Keratinocyte (primary cell): Measurements from ENCODE around the gene ANKMY2. TPM values are rescaled to one million over a fixed set of nuclear protein-coding genes. Genes with fewer than 3 reads are reported as not detected.

Source experiments
- DNase-seq: peaks from one replicate; pipeline ENCODE4 v3.0.0-alpha.2; 2011; ENCODE audit warnings: low read depth, missing footprints, low spot score
- FAIRE-seq: peaks from 2 replicates; lab custom pipeline; 2011; peaks lifted over from hg19 to GRCh38; lab: Jason Lieb, UNC
- H2AFZ ChIP-seq: 2 replicates; pipeline ENCODE4 v1.6.0; 2012; ENCODE audit warnings: low read length, control low read depth, inconsistent platforms; ENCODE audit not compliant: control insufficient read depth
- H3K27ac ChIP-seq: 2 replicates; pipeline ENCODE4 v1.5.1; 2011; ENCODE audit warnings: low read length; ENCODE audit not compliant: control insufficient read depth, insufficient read depth
- H3K27me3 ChIP-seq: 3 replicates; pipeline ENCODE4 v1.6.0; 2011; ENCODE audit warnings: low read length; ENCODE audit not compliant: control insufficient read depth, insufficient read depth; ENCODE audit errors: extremely low read depth
- H3K36me3 ChIP-seq, 2 experiments: 2 replicates in 1 of 2; 3 replicates in 1 of 2; pipeline ENCODE4 v1.5.1; 2011; ENCODE audit warnings: low read length in 2 of 2, mild to moderate bottlenecking in 1 of 2; ENCODE audit not compliant: control insufficient read depth in 2 of 2, insufficient read depth in 2 of 2; ENCODE audit errors: extremely low read depth in 1 of 2
- H3K4me1 ChIP-seq: 3 replicates; pipeline ENCODE4 v1.5.1; 2011; ENCODE audit warnings: low read length; ENCODE audit not compliant: control insufficient read depth, insufficient read depth; ENCODE audit errors: extremely low read depth
- H3K4me2 ChIP-seq: 3 replicates; pipeline ENCODE4 v1.6.0; 2011; ENCODE audit warnings: low read depth, low read length; ENCODE audit not compliant: control insufficient read depth, insufficient read depth; ENCODE audit errors: extremely low read depth
- H3K4me3 ChIP-seq, 3 experiments: fragments of 200-600 bp in 1 of 3; sonication (generic) in 1 of 3; 2 replicates in 2 of 3; 3 replicates in 1 of 3; pipeline ENCODE4 v1.5.1; 2011 to 2016; ENCODE audit warnings: low read length in 3 of 3, mild to moderate bottlenecking in 3 of 3, control low read depth in 2 of 3, inconsistent platforms in 1 of 3, low read depth in 1 of 3, mixed read lengths in 1 of 3, mixed run types in 1 of 3, moderate library complexity in 1 of 3; ENCODE audit not compliant: control insufficient read depth in 2 of 3, insufficient read depth in 2 of 3; ENCODE audit errors: extremely low read depth in 1 of 3
- H3K79me2 ChIP-seq: 2 replicates; pipeline ENCODE4 v1.6.0; 2012; ENCODE audit warnings: low read length; ENCODE audit not compliant: control insufficient read depth, insufficient read depth
- H3K9ac ChIP-seq: 3 replicates; pipeline ENCODE4 v1.6.0; 2011; ENCODE audit warnings: low read length; ENCODE audit not compliant: control insufficient read depth, insufficient read depth; ENCODE audit errors: extremely low read depth
- H3K9me1 ChIP-seq: 3 replicates; pipeline ENCODE4 v1.6.0; 2011; ENCODE audit warnings: low read length; ENCODE audit not compliant: control insufficient read depth, insufficient read depth; ENCODE audit errors: extremely low read depth
- H3K9me3 ChIP-seq: 2 replicates; pipeline ENCODE4 v1.5.1; 2012; ENCODE audit warnings: low read depth, low read length; ENCODE audit not compliant: control insufficient read depth
- H4K20me1 ChIP-seq: 3 replicates; pipeline ENCODE4 v1.6.0; 2011; ENCODE audit warnings: low read length; ENCODE audit not compliant: control insufficient read depth, insufficient read depth; ENCODE audit errors: extremely low read depth
- CTCF ChIP-seq, 3 experiments: IDR thresholded peaks in 1 of 3; conservative IDR thresholded peaks in 1 of 3; optimal IDR thresholded peaks in 1 of 3; 2 replicates in 2 of 3; 3 replicates in 1 of 3; pipeline versions ENCODE3 to v1.5.1; 2011; ENCODE audit warnings: low read length in 3 of 3, mild to moderate bottlenecking in 3 of 3, moderate library complexity in 2 of 3, control low read depth in 1 of 3, inconsistent platforms in 1 of 3; ENCODE audit not compliant: insufficient read depth in 2 of 3; ENCODE audit errors: extremely low read depth in 1 of 3
- EZH2 ChIP-seq: IDR thresholded peaks from one replicate; pipeline ENCODE4 v1.6.1; 2012; ENCODE audit warnings: inconsistent platforms, mild to moderate bottlenecking, low read length, moderate library complexity
- dilution Hi-C: fragments of 300-500 bp; cut with MboI; formaldehyde crosslinking; loops from one replicate; pipeline ENCODE4 v1.7.0; 2020; ENCODE audit warnings: low sequenced_read_pairs; ENCODE audit not compliant: extremely low pct_ligation_motif_present
- polyA plus RNA-seq, 5 experiments: library from polyadenylated mRNA; depleted of rRNA in 3 of 5; stranded (reverse) in 3 of 5; stranded (forward) in 1 of 5; unstranded in 1 of 5; fragments of >200 nt; gene quantifications; 1 replicate in 1 of 5; 2 replicates in 3 of 5; 3 replicates in 1 of 5; pipeline versions ENCODE4 v1.2.1 to v1.2.3, GENCODE V29; 2011 to 2012; ENCODE audit warnings: missing spikeins in 2 of 5, low read depth in 1 of 5, low replicate concordance in 1 of 5

ANKMY2 gene
- polyA plus RNA-seq, 1 donor (not counting 4 experiments of a cell fraction or from before 2014, with no cell fraction given), result 13.3 TPM

DNA sequence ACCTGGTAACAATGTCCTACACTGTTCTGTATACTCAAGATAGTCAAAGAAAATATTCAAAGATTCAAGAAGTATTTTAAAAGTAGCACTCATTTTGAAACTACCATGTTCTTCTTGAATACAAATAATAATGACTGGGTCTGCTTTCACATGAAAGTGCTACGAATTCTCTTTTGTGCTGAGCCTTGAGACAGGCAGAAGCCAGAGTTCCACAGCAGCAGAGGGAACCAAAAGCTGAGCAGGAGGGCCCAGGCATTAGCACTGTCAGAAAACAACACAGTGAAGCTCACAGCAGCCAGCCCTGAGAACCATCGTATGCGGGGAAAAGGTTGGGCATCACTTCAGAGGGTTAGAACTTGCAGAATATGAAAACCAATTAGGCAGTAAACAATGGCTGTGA is 38.9 kb downstream of the ANKMY2 start:
- no peak overlapping the region for H3K4me3 ChIP-seq
- no peaks in the 10 kb centered on the region for H3K4me1 ChIP-seq
- dilution Hi-C loops, result no loop called here
- DNase-seq (no peak), FAIRE-seq (no peak)
- no peaks in the 10 kb centered on the region for H4K20me1 ChIP-seq
- no peaks in the 10 kb centered on the region for H3K9me1 ChIP-seq
- no peak overlapping the region for H3K27ac ChIP-seq
- H3K4me2 ChIP-seq, result no peak overlapping the region
- no peak overlapping the region for H3K9ac ChIP-seq
- no peaks in the 10 kb centered on the region for H3K27me3 ChIP-seq
- no peaks in the 10 kb centered on the region for H3K79me2 ChIP-seq
- TF ChIP-seq EZH2 (no peak), CTCF (optimal IDR thresholded peaks at IDR 0.05 in 1 of 3, IDR thresholded peaks at IDR 0.05 in 1 of 3, conservative IDR thresholded peaks at IDR 0.05 in 1 of 3; ENCODE audit: extremely low read depth in 1 of 3, insufficient read depth in 2 of 3, low read length in 3 of 3) (no peak)
- no peak overlapping the region for H2AFZ ChIP-seq
- peaks cover 0 to 6% of the 10 kb centered on the region in 2 experiments for H3K36me3 ChIP-seq
- H3K9me3 ChIP-seq, result no peaks in the 10 kb centered on the region

GRCh38 chr7:16604054-16604453 is 41.5 kb downstream of the ANKMY2 start:
- Histone ChIP-seq H3K9me1 (no peaks in the 10 kb centered on the region), H2AFZ (no peak overlapping the region), H3K4me1 (no peaks in the 10 kb centered on the region), H3K27me3 (no peaks in the 10 kb centered on the region), H4K20me1 (no peaks in the 10 kb centered on the region), H3K79me2 (no peaks in the 10 kb centered on the region), H3K27ac (no peak overlapping the region), H3K4me2 (no peak overlapping the region), H3K9me3 (no peaks in the 10 kb centered on the region), H3K9ac (no peak overlapping the region), H3K4me3 (no peak overlapping the region), H3K36me3 (peaks cover 0 to 8% of the 10 kb centered on the region in 2 experiments)
- dilution Hi-C loops, result no loop called here
- FAIRE-seq, result no peak
- DNase-seq, result no peak
- TF ChIP-seq CTCF (optimal IDR thresholded peaks at IDR 0.05 in 1 of 3, IDR thresholded peaks at IDR 0.05 in 1 of 3, conservative IDR thresholded peaks at IDR 0.05 in 1 of 3; ENCODE audit: extremely low read depth in 1 of 3, insufficient read depth in 2 of 3, low read length in 3 of 3) (no peak), EZH2 (no peak)
